Measurements from ENCODE around the gene SPINK6. TPM values are rescaled to one million over a fixed set of nuclear protein-coding genes. Genes with fewer than 3 reads are reported as not detected.

Gene SPINK6
- total RNA-seq, 1 experiment from 2014 or later = not detected

DNA sequence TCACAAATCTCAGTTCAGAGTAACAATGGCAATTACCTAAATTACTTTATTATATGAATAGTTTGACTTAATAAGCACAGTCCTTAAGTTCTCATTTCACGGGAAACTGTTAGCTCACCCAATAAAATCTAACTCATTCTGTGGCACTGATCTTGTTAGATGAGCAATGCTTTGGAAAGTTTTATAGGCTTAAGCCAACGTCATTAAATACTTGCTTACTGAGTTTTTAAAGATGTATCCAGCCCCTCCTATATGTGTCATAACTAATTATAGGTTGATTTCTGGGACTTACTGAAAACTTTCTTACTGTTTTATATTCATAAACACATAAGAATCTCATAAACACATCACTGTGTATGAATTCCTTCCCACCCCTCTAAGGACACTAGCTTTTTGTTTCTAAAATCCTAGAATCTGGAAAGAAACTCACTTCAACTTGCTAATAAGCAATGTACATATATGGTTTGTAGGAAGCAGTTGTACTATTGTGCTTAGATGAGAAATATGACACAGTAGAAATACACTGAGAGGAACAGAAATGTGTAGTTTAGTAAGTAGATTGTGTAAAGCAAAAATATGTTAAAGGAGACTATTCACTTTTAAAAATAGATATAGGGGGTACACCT, 21.4 kb downstream of the SPINK6 start:
- DNase-seq (ENCODE audit: low read depth) = peak; percentile 39

- DNase-seq (ENCODE audit: low read depth) = no peak
Measured at GRCh38 chr5:148228392-148228984, 25.6 kb downstream of the SPINK6 start.

- DNase-seq (ENCODE audit: low read depth) = no peak
Measured at GRCh38 chr5:148229840-148230239, 27.0 kb downstream of the SPINK6 start.

GRCh38 chr5:148230240-148230639, 27.4 kb downstream of the SPINK6 start:
- DNase-seq (ENCODE audit: low read depth) = no peak

GRCh38 chr5:148237785-148238417, 35.1 kb downstream of the SPINK6 start:
- DNase-seq (ENCODE audit: low read depth) = no peak

DNA sequence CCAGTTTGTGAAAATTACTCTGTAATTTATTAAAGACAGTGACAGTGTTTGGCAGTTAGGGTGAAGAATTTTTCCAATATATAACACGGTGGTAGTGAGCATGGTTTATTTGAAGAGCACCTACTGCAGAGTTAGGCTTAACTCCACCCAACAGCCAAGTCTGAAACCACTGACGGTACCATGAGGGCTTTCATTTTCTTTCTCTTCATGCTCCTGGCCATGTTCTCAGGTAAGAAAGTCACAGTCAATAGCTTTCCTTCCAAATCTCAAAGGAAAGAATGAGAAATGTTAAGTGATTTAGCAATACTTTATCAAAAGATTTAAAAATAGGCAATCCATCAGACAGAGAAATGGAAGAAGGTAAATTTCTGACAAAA, 35.6 kb downstream of the SPINK6 start, which contains the start of gene MARCOL:
TSS of gene MARCOL (plus strand) at position 108 of the 377 bp plus-strand sequence. CDS start at position 181, 73 bp downstream.
- DNase-seq (ENCODE audit: low read depth) = no peak

GRCh38 chr5:148248894-148249293, 46.1 kb downstream of the SPINK6 start:
- DNase-seq (ENCODE audit: low read depth) = peak; percentile 12

- DNase-seq (ENCODE audit: low read depth) = no peak
Measured at GRCh38 chr5:148255456-148255855, 52.6 kb downstream of the SPINK6 start.

DNA sequence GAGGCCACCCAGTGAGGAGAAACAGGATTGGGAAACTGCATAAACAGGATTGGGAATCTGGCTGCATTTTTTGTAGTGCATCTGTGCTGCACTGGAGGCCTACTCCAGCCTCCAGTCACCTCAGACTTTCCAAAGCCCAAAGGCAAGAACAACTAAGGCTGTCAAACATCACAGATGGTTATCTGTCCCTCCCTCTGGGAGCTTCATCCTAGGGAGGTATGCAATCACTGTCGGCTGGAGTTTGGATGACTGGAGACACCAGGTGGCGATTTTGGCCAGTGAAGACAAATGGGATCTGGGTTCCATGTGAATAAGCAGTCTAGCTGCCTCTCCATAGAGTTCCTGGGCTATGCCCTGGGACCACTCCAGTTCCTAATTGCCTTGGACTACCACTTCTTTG, 56.4 kb downstream of the SPINK6 start:
- DNase-seq (ENCODE audit: low read depth) = no peak

- DNase-seq (ENCODE audit: low read depth) = no peak
Measured at GRCh38 chr5:148261221-148261620, 58.4 kb downstream of the SPINK6 start.

Other genes with a start within 250 kb of the SPINK6 start
- not detected in 2 replicates for gene SPINK5, start 139.1 kb upstream of the SPINK6 start, total RNA-seq (2014; rRNA removed; shearing (Covaris generic))
- not detected in 2 replicates for gene SPINK14, start 34.5 kb upstream of the SPINK6 start, total RNA-seq (2014; rRNA removed; shearing (Covaris generic))
- not detected in 2 replicates for gene MARCOL, start 35.5 kb downstream of the SPINK6 start, total RNA-seq (2014; rRNA removed; shearing (Covaris generic))
- gene SPINK13, start 65.8 kb downstream of the SPINK6 start, total RNA-seq (2014; rRNA removed; shearing (Covaris generic)) = not detected in 2 replicates
- not detected in 2 replicates for gene SPINK7, start 109.4 kb downstream of the SPINK6 start, total RNA-seq (2014; rRNA removed; shearing (Covaris generic))
- gene SPINK9, start 132.5 kb downstream of the SPINK6 start, total RNA-seq (2014; rRNA removed; shearing (Covaris generic)) = not detected in 2 replicates
- 32.7 and 38.7 TPM in 2 replicates for gene FBXO38, start 180.9 kb downstream of the SPINK6 start, total RNA-seq (2014; rRNA removed; shearing (Covaris generic))